ENCODE data around the gene LETM1. TPM values are rescaled to one million over a fixed set of nuclear protein-coding genes. Genes with fewer than 3 reads are reported as not detected.
A peak's percentile ranks its signal among the peaks of the same experiment; 100 is the strongest.

The LETM1 gene
- total RNA-seq, 1 donor from 2014 or later = 46.1 TPM

DNA sequence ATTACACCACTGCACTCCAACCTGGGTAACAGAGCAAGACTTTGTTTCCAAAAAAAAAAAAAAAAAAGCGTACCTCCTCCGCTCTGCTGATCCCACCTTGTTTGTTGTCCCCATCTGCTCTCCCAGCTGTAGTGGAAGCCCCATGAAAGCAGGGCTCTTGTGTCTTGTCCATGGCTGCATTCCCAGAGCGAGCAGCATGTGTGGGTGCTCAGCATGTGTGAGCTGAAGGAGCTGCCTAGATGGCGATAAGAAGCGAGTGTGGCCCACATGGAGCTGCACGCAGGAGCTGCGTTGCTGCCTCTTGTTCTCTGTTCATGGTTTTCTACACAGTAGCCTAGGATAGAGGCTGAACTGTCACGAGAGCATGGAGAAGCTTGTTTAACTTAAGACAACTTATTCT lies 27.6 kb upstream of the LETM1 start:
- H3K9me3 Mint-ChIP-seq (ENCODE audit: low read depth) = no peaks in the 10 kb centered on the region
- peaks cover 22% of the 10 kb centered on the region for H3K4me1 Mint-ChIP-seq (ENCODE audit: low read depth)
- DNase-seq (ENCODE audit: low spot score, unreplicated experiment) = no peak
- peak overlapping the region; percentile 89 for H3K27ac Mint-ChIP-seq
- H3K27me3 Mint-ChIP-seq = no peaks in the 10 kb centered on the region
- no peak overlapping the region for H3K4me3 Mint-ChIP-seq (ENCODE audit: low read depth)
- peaks cover 4% of the 10 kb centered on the region for H3K36me3 Mint-ChIP-seq (ENCODE audit: insufficient read depth)
- TF ChIP-seq, protein P1, sequence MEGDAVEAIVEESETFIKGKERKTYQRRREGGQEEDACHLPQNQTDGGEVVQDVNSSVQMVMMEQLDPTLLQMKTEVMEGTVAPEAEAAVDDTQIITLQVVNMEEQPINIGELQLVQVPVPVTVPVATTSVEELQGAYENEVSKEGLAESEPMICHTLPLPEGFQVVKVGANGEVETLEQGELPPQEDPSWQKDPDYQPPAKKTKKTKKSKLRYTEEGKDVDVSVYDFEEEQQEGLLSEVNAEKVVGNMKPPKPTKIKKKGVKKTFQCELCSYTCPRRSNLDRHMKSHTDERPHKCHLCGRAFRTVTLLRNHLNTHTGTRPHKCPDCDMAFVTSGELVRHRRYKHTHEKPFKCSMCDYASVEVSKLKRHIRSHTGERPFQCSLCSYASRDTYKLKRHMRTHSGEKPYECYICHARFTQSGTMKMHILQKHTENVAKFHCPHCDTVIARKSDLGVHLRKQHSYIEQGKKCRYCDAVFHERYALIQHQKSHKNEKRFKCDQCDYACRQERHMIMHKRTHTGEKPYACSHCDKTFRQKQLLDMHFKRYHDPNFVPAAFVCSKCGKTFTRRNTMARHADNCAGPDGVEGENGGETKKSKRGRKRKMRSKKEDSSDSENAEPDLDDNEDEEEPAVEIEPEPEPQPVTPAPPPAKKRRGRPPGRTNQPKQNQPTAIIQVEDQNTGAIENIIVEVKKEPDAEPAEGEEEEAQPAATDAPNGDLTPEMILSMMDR (IDR thresholded peaks at IDR 0.05; ENCODE audit: unreplicated experiment) = no peak

DNA sequence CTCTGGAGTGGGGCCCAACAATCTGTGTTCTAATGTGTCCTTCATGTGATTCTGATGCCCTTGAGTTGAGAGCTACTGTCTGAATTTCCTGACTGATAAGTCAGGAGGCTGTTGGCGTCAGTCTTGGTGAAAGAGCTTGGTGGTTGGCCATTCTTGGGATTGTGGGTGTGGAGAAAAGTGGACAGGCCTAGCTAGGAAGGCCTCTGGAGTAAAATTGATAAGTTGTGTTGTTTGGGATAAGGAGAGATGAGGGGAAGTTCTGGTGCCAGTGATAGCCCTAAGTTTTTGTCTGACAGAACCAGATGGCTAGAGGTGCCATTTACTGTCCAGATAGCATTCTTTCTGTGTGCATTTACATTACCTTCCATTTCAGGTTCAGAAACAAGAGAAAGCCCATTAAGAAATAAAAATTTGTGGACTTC lies 26.9 kb upstream of the LETM1 start:
- no peaks in the 10 kb centered on the region for H3K27me3 Mint-ChIP-seq
- peaks cover 25% of the 10 kb centered on the region for H3K4me1 Mint-ChIP-seq (ENCODE audit: low read depth)
- H3K27ac Mint-ChIP-seq = peak overlapping the region; percentile 75
- H3K4me3 Mint-ChIP-seq (ENCODE audit: low read depth) = no peak overlapping the region
- no peak for DNase-seq (ENCODE audit: low spot score, unreplicated experiment)
- H3K9me3 Mint-ChIP-seq (ENCODE audit: low read depth) = no peaks in the 10 kb centered on the region
- TF ChIP-seq, protein P1 (IDR thresholded peaks at IDR 0.05; ENCODE audit: unreplicated experiment) = no peak
- H3K36me3 Mint-ChIP-seq (ENCODE audit: insufficient read depth) = peaks cover 4% of the 10 kb centered on the region

DNA sequence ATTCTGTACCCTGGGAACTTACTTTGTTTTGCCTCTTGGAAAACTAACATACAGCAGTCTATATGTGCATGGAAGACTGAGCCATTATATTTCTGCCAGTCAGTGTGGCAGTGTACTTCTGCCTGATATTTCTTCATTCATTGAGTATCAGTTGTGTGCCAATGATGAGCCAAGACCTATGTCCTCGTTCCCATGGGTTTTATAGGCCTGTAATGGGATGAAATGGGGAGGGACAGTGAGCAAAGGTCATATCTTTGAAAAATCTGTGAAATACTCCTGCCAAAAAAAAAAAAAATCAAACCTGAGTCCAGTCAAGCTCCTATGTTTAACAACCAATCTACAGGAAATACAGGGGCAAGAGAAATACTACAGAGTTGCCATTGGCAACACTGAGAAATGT lies 24.4 kb upstream of the LETM1 start:
- H3K36me3 Mint-ChIP-seq (ENCODE audit: insufficient read depth) = peaks cover 4% of the 10 kb centered on the region
- peak overlapping the region; percentile 81 for H3K27ac Mint-ChIP-seq
- no peaks in the 10 kb centered on the region for H3K9me3 Mint-ChIP-seq (ENCODE audit: low read depth)
- TF ChIP-seq, protein P1 (IDR thresholded peaks at IDR 0.05; ENCODE audit: unreplicated experiment) = no peak
- DNase-seq (ENCODE audit: low spot score, unreplicated experiment) = no peak
- H3K27me3 Mint-ChIP-seq = no peaks in the 10 kb centered on the region
- H3K4me1 Mint-ChIP-seq (ENCODE audit: low read depth) = peaks cover 27% of the 10 kb centered on the region
- H3K4me3 Mint-ChIP-seq (ENCODE audit: low read depth) = no peak overlapping the region

DNA sequence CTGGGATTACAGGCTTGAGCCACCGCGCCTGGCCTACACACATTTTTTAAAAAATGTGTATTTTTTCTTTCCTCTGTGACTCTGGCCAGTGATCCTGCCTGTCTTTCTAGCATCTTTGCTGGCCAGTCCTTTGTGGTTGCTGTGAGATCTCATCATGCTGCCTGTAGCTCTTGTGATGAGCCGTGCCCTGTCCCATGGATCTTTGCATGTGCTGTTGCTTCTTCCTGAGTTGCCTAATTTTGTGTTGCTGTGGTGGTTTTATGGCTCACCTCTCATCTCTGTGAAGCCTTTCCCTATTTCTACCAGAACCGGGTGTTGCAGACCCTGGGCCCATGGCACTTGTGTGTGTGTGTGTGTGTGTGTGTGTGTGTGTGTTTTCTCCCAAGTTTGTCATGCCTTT lies 23.5 kb upstream of the LETM1 start:
- peak overlapping the region; percentile 38 for H3K27ac Mint-ChIP-seq

DNA sequence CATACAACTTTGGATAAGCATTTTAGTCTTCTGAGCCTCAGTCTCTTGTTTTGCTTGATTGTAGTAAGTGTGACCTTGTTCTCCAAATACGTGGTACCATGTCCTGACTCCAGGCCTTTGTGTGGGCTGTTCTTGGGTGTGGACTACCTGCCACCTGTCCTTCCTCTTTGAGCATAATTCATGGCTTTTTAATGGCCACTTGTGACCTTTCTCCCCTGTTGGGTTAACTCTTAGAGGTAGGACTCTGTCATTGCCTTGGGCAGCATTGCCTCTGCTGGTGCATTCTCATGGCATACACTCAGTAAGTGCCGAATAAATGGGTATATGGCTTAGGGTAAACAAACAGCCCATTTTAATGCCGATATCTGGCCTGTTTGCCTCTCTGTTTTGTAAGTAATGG lies 18.2 kb upstream of the LETM1 start:
- no peaks in the 10 kb centered on the region for H3K36me3 Mint-ChIP-seq (ENCODE audit: insufficient read depth)
- H3K27ac Mint-ChIP-seq = peak overlapping the region; percentile 86
- H3K9me3 Mint-ChIP-seq (ENCODE audit: low read depth) = no peaks in the 10 kb centered on the region
- H3K4me3 Mint-ChIP-seq (ENCODE audit: low read depth) = peak overlapping the region; percentile 79
- no peak for DNase-seq (ENCODE audit: low spot score, unreplicated experiment)
- H3K27me3 Mint-ChIP-seq = no peaks in the 10 kb centered on the region
- H3K4me1 Mint-ChIP-seq (ENCODE audit: low read depth) = peaks cover 41% of the 10 kb centered on the region
- TF ChIP-seq, protein P1 (IDR thresholded peaks at IDR 0.05; ENCODE audit: unreplicated experiment) = no peak

More for the DNA sequence above, 23.5 kb upstream of the LETM1 start:
- no peak overlapping the region for H3K4me3 Mint-ChIP-seq (ENCODE audit: low read depth)
- peaks cover 4% of the 10 kb centered on the region for H3K36me3 Mint-ChIP-seq (ENCODE audit: insufficient read depth)
- TF ChIP-seq, protein P1 (IDR thresholded peaks at IDR 0.05; ENCODE audit: unreplicated experiment) = no peak
- no peaks in the 10 kb centered on the region for H3K9me3 Mint-ChIP-seq (ENCODE audit: low read depth)
- peaks cover 28% of the 10 kb centered on the region for H3K4me1 Mint-ChIP-seq (ENCODE audit: low read depth)
- no peak for DNase-seq (ENCODE audit: low spot score, unreplicated experiment)
- no peaks in the 10 kb centered on the region for H3K27me3 Mint-ChIP-seq

Measured in progenitor cell of endocrine pancreas (in vitro differentiated cells).